Testis (tissue), 2 donors: ENCODE results near the gene VPS37C.

ENCODE experiments used
- POLR2A ChIP-seq: fragments of 450-650 bp; IDR thresholded peaks from one replicate; pipeline ENCODE4 v1.6.1; 2017; ENCODE audit warnings: antibody characterized with exemption, mild to moderate bottlenecking, moderate library complexity
- TF ChIP-seq, protein P1 (sequence below), 3 experiments: fragments of 450-650 bp in 2 of 3; fragments of 200-600 bp in 1 of 3; sonication (generic) in 1 of 3; IDR thresholded peaks; one replicate each; pipeline ENCODE4 v1.5.1; 2016 to 2019; ENCODE audit warnings: antibody characterized with exemption in 3 of 3, mild to moderate bottlenecking in 2 of 3, moderate library complexity in 1 of 3

DNA sequence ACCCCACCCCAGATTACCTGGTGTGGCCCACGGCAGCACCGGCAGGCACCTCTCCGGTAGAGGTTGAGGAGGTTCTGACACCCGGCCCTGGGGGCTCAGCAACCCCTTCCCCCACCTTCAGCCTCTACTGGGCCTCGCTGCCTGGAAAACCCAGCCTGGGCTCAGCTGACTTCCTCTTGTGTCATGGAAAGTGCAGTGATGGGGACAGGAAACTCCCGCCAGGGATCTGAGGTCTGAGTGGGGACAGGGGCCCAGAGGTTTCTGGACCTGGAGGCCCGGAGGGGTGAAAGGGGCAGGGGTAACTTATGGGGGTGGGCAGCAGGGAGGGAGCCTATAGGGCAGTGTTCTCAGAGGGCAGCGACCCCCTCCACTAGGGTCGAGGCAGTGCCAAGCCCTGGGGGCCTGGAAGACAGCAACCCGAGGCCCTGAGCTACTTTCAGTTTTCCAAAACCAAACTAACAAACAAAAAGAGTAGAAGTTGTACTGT is 68.9 kb downstream of the VPS37C start:
- TF ChIP-seq, protein P1, sequence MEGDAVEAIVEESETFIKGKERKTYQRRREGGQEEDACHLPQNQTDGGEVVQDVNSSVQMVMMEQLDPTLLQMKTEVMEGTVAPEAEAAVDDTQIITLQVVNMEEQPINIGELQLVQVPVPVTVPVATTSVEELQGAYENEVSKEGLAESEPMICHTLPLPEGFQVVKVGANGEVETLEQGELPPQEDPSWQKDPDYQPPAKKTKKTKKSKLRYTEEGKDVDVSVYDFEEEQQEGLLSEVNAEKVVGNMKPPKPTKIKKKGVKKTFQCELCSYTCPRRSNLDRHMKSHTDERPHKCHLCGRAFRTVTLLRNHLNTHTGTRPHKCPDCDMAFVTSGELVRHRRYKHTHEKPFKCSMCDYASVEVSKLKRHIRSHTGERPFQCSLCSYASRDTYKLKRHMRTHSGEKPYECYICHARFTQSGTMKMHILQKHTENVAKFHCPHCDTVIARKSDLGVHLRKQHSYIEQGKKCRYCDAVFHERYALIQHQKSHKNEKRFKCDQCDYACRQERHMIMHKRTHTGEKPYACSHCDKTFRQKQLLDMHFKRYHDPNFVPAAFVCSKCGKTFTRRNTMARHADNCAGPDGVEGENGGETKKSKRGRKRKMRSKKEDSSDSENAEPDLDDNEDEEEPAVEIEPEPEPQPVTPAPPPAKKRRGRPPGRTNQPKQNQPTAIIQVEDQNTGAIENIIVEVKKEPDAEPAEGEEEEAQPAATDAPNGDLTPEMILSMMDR (IDR thresholded peaks at IDR 0.05): no peak
- no peak for TF ChIP-seq POLR2A
